K562 (cell line): ENCODE measurements around the gene GBP7. TPM values are rescaled to one million over a fixed set of nuclear protein-coding genes. Genes with fewer than 3 reads are reported as not detected.

ENCODE experiments used
- CCAR2 ChIP-seq: fragments of 200-400 bp; formaldehyde crosslinking; IDR thresholded peaks from 2 replicates; pipeline ENCODE4 v1.6.1; 2017; ENCODE audit warnings: mild to moderate bottlenecking, low read depth, low read length
- CHAMP1 ChIP-seq: fragments of 450-650 bp; IDR thresholded peaks from 2 replicates; pipeline ENCODE4 v1.6.1; 2016; ENCODE audit warnings: mild to moderate bottlenecking
- CHCHD3 ChIP-seq: fragments of 250-450 bp; sonication (Bioruptor Pico); IDR thresholded peaks from 2 replicates; pipeline ENCODE4 v2.1.2; 2022; ENCODE audit warnings: mild to moderate bottlenecking
- ELF2 ChIP-seq: fragments of 250-450 bp; sonication (Bioruptor Pico); IDR thresholded peaks from 2 replicates; pipeline ENCODE4 v1.5.0; 2021; ENCODE audit warnings: mild to moderate bottlenecking
- ETS2 ChIP-seq: IDR thresholded peaks from 2 replicates; pipeline ENCODE4 v1.6.1; 2016; ENCODE audit warnings: borderline replicate concordance, missing genetic modification characterization, mild to moderate bottlenecking, moderate library complexity, missing compliant biosample characterization; ENCODE audit not compliant: poor library complexity, severe bottlenecking
- EWSR1 ChIP-seq: fragments of 450-650 bp; IDR thresholded peaks from 2 replicates; pipeline ENCODE4 v1.6.1; 2018; ENCODE audit warnings: borderline replicate concordance, mild to moderate bottlenecking, low read depth, moderate library complexity; ENCODE audit not compliant: partially characterized antibody
- JUN ChIP-seq, 2 experiments: sonication (generic) in 1 of 2; formaldehyde crosslinking in 1 of 2; IDR thresholded peaks; 2 replicates each; pipeline versions ENCODE4 v1.6.1 to v1.8.0; 2012 to 2022; ENCODE audit warnings: borderline replicate concordance in 2 of 2, mild to moderate bottlenecking in 2 of 2, improper control_type of control experiment in 1 of 2, low read depth in 1 of 2, low read length in 1 of 2, missing genetic modification reagents in 1 of 2
- MAFG ChIP-seq: fragments of 450-650 bp; conservative IDR thresholded peaks from 2 replicates; pipeline ENCODE4 v1.6.1; 2016; ENCODE audit warnings: missing genetic modification characterization, missing compliant biosample characterization
- MBD2 ChIP-seq: sonication (generic); IDR thresholded peaks from 2 replicates; pipeline ENCODE4 v1.6.1; 2016; ENCODE audit warnings: low read depth, borderline replicate concordance
- NELFE ChIP-seq: IDR thresholded peaks from 2 replicates; pipeline ENCODE4 v1.6.1; 2011; ENCODE audit warnings: mild to moderate bottlenecking; ENCODE audit not compliant: insufficient read depth, insufficient read length
- NRF1 ChIP-seq, 2 experiments: fragments of 450-650 bp; IDR thresholded peaks in 1 of 2; conservative IDR thresholded peaks in 1 of 2; 2 replicates each; pipeline ENCODE4 v1.6.1; 2014; ENCODE audit warnings: mild to moderate bottlenecking in 2 of 2
- POLR2B ChIP-seq: fragments of 450-650 bp; IDR thresholded peaks from 2 replicates; pipeline ENCODE4 v1.6.1; 2018; ENCODE audit warnings: low read depth; ENCODE audit not compliant: partially characterized antibody
- SOX6 ChIP-seq: fragments of 450-650 bp; IDR thresholded peaks from 2 replicates; pipeline ENCODE4 v1.6.1; 2014; ENCODE audit warnings: mild to moderate bottlenecking
- TEAD2 ChIP-seq: fragments of 450-650 bp; IDR thresholded peaks from 2 replicates; pipeline ENCODE4 v1.6.1; 2016; ENCODE audit warnings: missing genetic modification characterization, control low read depth, missing compliant biosample characterization
- TFAM ChIP-seq: fragments of 250-450 bp; sonication (Bioruptor Pico); conservative IDR thresholded peaks from 2 replicates; pipeline ENCODE4 v1.5.0; 2021; ENCODE audit warnings: mild to moderate bottlenecking, moderate library complexity
- XRCC3 ChIP-seq: fragments of 450-650 bp; IDR thresholded peaks from 2 replicates; pipeline ENCODE4 v1.6.1; 2017; ENCODE audit warnings: mild to moderate bottlenecking, moderate library complexity
- ZBTB1 ChIP-seq: sonication (generic); formaldehyde crosslinking; IDR thresholded peaks from 2 replicates; pipeline ENCODE4 v1.8.1; 2023; ENCODE audit warnings: missing genetic modification reagents, low read depth, mild to moderate bottlenecking, borderline replicate concordance
- ZBTB17 ChIP-seq: fragments of 450-650 bp; formaldehyde crosslinking; IDR thresholded peaks from 2 replicates; pipeline ENCODE4 v1.4.0; 2020; ENCODE audit warnings: mild to moderate bottlenecking
- ZC3H8 ChIP-seq: fragments of 450-650 bp; IDR thresholded peaks from 2 replicates; pipeline ENCODE4 v1.6.1; 2017
- ZNF583 ChIP-seq: fragments of 250-450 bp; sonication (Bioruptor Pico); IDR thresholded peaks from 2 replicates; pipeline ENCODE4 v1.4.0; 2020
- ZNF609 ChIP-seq: sonication (generic); formaldehyde crosslinking; IDR thresholded peaks from 2 replicates; pipeline ENCODE4 v1.8.1; 2023; ENCODE audit warnings: missing genetic modification reagents, mild to moderate bottlenecking, borderline replicate concordance
- polyA plus RNA-seq, 8 experiments: library from polyadenylated mRNA; depleted of rRNA in 4 of 8; stranded (reverse) in 5 of 8; unstranded in 3 of 8; fragments of >200 nt; fragmentation: Nextera tagmentation in 2 of 8; fragmentation: Illumina TruSeq in 1 of 8; extraction: Ambion mirVana in 2 of 8; extraction: Trizol in 1 of 8; gene quantifications; 2 replicates each; pipeline versions ENCODE4 v1.2.1 to v1.2.3, GENCODE V29; 2011 to 2014; ENCODE audit warnings: inconsistent platforms in 1 of 8, missing spikeins in 1 of 8
- total RNA-seq, 7 experiments: library from RNA; depleted of rRNA in 6 of 7; stranded (reverse); fragments of >200 nt in 6 of 7; fragmentation: Illumina TruSeq in 2 of 7; extraction: Trizol in 2 of 7; gene quantifications; 2 replicates each; pipeline versions ENCODE4 v1.2.1 to v1.2.3, GENCODE V29; 2011 to 2021; ENCODE audit warnings: low replicate concordance in 1 of 7

Gene GBP7
- total and polyA plus RNA-seq, 9 of the 15 experiments (the other 6 are each of a cell fraction or from before 2014, with no cell fraction given): 0.03 TPM; not detected in 8

DNA sequence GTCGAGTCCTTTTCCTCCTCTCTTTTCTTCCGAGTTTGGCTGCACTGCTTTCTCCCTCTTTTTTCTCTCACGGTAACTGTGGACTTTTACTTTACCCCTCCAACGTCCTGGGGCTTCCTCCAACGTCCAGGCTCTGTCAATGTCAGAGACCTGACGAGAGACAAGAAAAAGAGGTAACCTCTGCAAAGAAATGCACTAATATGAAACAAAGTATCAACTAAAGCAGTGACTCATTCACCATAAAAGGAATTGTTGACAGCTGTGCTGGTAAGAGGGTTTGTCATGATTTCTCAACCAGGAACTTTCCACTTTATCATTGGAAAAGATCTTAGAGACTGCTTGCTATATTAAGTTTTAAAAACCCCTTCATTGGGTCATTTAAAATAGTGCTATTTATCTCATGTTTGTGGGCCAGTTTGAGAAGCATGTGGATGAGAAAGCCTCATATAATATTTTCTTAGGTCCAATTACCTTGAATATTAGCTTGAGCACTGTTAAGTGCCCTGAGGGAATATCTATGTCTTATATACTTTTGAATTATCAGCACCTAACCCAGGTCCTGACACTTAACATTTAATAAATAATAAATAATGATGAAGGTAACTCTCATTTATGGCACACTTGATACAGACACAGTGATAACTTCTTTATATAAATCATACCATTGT, 49.8 kb downstream of the GBP7 start, which contains the start of gene GBP2 (continued):
- TF ChIP-seq SOX6: no peak
- TF ChIP-seq ZBTB17: 0 out of 2 replicates have a peak, but pooled peaks have one; percentile 40
- no peak for TF ChIP-seq CCAR2
- no peak for TF ChIP-seq ZC3H8
- no peak for TF ChIP-seq MAFG (tag)
- TF ChIP-seq ELF2 (CRISPR knock-in tag): no peak
- TF ChIP-seq ZNF609 (CRISPR knock-in tag): no peak
- no peak for TF ChIP-seq CHCHD3 (CRISPR knock-in tag)
- TF ChIP-seq NELFE: no peak
- no peak for TF ChIP-seq CHAMP1
- no peak for TF ChIP-seq TEAD2 (tag)
- TF ChIP-seq XRCC3: no peak
- TF ChIP-seq POLR2B: no peak
- TF ChIP-seq EWSR1: no peak
- TF ChIP-seq TFAM (CRISPR knock-in tag): no peak
- no peak for TF ChIP-seq ZNF583 (CRISPR knock-in tag)
- peak; percentile 59 for TF ChIP-seq JUN (IDR thresholded peaks at IDR 0.05; ENCODE audit: borderline replicate concordance, low read depth, low read length)
- no peak for TF ChIP-seq JUN (CRISPR knock-in tag; IDR thresholded peaks at IDR 0.05; ENCODE audit: borderline replicate concordance)
- no peak for TF ChIP-seq NRF1 (conservative IDR thresholded peaks at IDR 0.05 in 1 of 2, IDR thresholded peaks at IDR 0.05 in 1 of 2)
- TF ChIP-seq MBD2: no peak
- TF ChIP-seq ZBTB1 (CRISPR knock-in tag): no peak
- no peak for TF ChIP-seq ETS2 (tag)
